Measurements from ENCODE around the gene LARGE1. TPM values are rescaled to one million over a fixed set of nuclear protein-coding genes. Genes with fewer than 3 reads are reported as not detected.
"Not testable (repeated sequence)": the region's sequence is repeated elsewhere in the genome, so short reads cannot be mapped to it uniquely, and the experiment has no call there.

The LARGE1 gene
- total RNA-seq, 1 donor from 2014 or later, result 0.89 TPM

- intact Hi-C loops (cut with micrococcal nuclease), result no loop called here
- H3K4me1 Mint-ChIP-seq (ENCODE audit: low read depth), result peaks cover 3% of the 10 kb centered on the region
- H3K36me3 Mint-ChIP-seq (ENCODE audit: low read depth), result no peaks in the 10 kb centered on the region
- no peak for DNase-seq (ENCODE audit: low spot score)
- H3K27me3 Mint-ChIP-seq (ENCODE audit: low read depth), result no peaks in the 10 kb centered on the region
- no peak overlapping the region for H3K27ac Mint-ChIP-seq
- peaks cover 17% of the 10 kb centered on the region for H3K9me3 Mint-ChIP-seq
- H3K4me3 Mint-ChIP-seq (ENCODE audit: low read depth), result no peak overlapping the region
Measured at GRCh38 chr22:33569018-33569417, 351.3 kb downstream of the LARGE1 start.

- DNase-seq (ENCODE audit: low spot score); H3K36me3 Mint-ChIP-seq (ENCODE audit: low read depth); H3K4me3 Mint-ChIP-seq (ENCODE audit: low read depth); H3K4me1 Mint-ChIP-seq (ENCODE audit: low read depth); H3K27ac Mint-ChIP-seq; H3K27me3 Mint-ChIP-seq (ENCODE audit: low read depth); intact Hi-C loops (cut with micrococcal nuclease): not testable (repeated sequence)
- peaks cover 30% of the 10 kb centered on the region for H3K9me3 Mint-ChIP-seq
Measured at GRCh38 chr22:33566495-33566894, 353.8 kb downstream of the LARGE1 start.

- H3K9me3 Mint-ChIP-seq, result peaks cover 30% of the 10 kb centered on the region
- no peak overlapping the region for H3K27ac Mint-ChIP-seq
- DNase-seq (ENCODE audit: low spot score), result no peak
- no peaks in the 10 kb centered on the region for H3K27me3 Mint-ChIP-seq (ENCODE audit: low read depth)
- intact Hi-C loops (cut with micrococcal nuclease), result no loop called here
- no peaks in the 10 kb centered on the region for H3K36me3 Mint-ChIP-seq (ENCODE audit: low read depth)
- H3K4me1 Mint-ChIP-seq (ENCODE audit: low read depth), result peaks cover 3% of the 10 kb centered on the region
- no peak overlapping the region for H3K4me3 Mint-ChIP-seq (ENCODE audit: low read depth)
Measured at GRCh38 chr22:33565580-33565995, 354.7 kb downstream of the LARGE1 start.

GRCh38 chr22:33564683-33565082 is 355.6 kb downstream of the LARGE1 start:
- no peak overlapping the region for H3K27ac Mint-ChIP-seq
- H3K36me3 Mint-ChIP-seq (ENCODE audit: low read depth), result no peaks in the 10 kb centered on the region
- H3K4me3 Mint-ChIP-seq (ENCODE audit: low read depth), result no peak overlapping the region
- no peak for DNase-seq (ENCODE audit: low spot score)
- H3K27me3 Mint-ChIP-seq (ENCODE audit: low read depth), result no peaks in the 10 kb centered on the region
- H3K4me1 Mint-ChIP-seq (ENCODE audit: low read depth), result peaks cover 3% of the 10 kb centered on the region
- peaks cover 33% of the 10 kb centered on the region for H3K9me3 Mint-ChIP-seq
- intact Hi-C loops (cut with micrococcal nuclease), result no loop called here

- no peak for DNase-seq (ENCODE audit: low spot score)
- intact Hi-C loops (cut with micrococcal nuclease), result no loop called here
- H3K27ac Mint-ChIP-seq, result no peak overlapping the region
- H3K4me3 Mint-ChIP-seq (ENCODE audit: low read depth), result no peak overlapping the region
- H3K27me3 Mint-ChIP-seq (ENCODE audit: low read depth), result no peaks in the 10 kb centered on the region
- H3K4me1 Mint-ChIP-seq (ENCODE audit: low read depth), result peaks cover 3% of the 10 kb centered on the region
- peaks cover 34% of the 10 kb centered on the region for H3K9me3 Mint-ChIP-seq
- no peaks in the 10 kb centered on the region for H3K36me3 Mint-ChIP-seq (ENCODE audit: low read depth)
Measured at GRCh38 chr22:33563220-33563964, 356.9 kb downstream of the LARGE1 start.

GRCh38 chr22:33562501-33562900 is 357.8 kb downstream of the LARGE1 start:
- DNase-seq (ENCODE audit: low spot score), result no peak
- H3K9me3 Mint-ChIP-seq, result peaks cover 35% of the 10 kb centered on the region
- no peaks in the 10 kb centered on the region for H3K27me3 Mint-ChIP-seq (ENCODE audit: low read depth)
- no peak overlapping the region for H3K4me3 Mint-ChIP-seq (ENCODE audit: low read depth)
- H3K36me3 Mint-ChIP-seq (ENCODE audit: low read depth), result no peaks in the 10 kb centered on the region
- intact Hi-C loops (cut with micrococcal nuclease), result no loop called here
- peaks cover 1% of the 10 kb centered on the region for H3K4me1 Mint-ChIP-seq (ENCODE audit: low read depth)
- no peak overlapping the region for H3K27ac Mint-ChIP-seq

- Mint-ChIP-seq H3K4me1 (ENCODE audit: low read depth) (peaks cover 1% of the 10 kb centered on the region), H3K27me3 (ENCODE audit: low read depth) (no peaks in the 10 kb centered on the region), H3K27ac (no peak overlapping the region), H3K9me3 (peaks cover 31% of the 10 kb centered on the region), H3K4me3 (ENCODE audit: low read depth) (no peak overlapping the region), H3K36me3 (ENCODE audit: low read depth) (no peaks in the 10 kb centered on the region)
- DNase-seq (ENCODE audit: low spot score), result no peak
- intact Hi-C loops (cut with micrococcal nuclease), result no loop called here
Measured at GRCh38 chr22:33561149-33561807, 359.0 kb downstream of the LARGE1 start.

GRCh38 chr22:33557836-33558235 is 362.4 kb downstream of the LARGE1 start:
- H3K4me3 Mint-ChIP-seq (ENCODE audit: low read depth), result no peak overlapping the region
- no peaks in the 10 kb centered on the region for H3K36me3 Mint-ChIP-seq (ENCODE audit: low read depth)
- peaks cover 4% of the 10 kb centered on the region for H3K4me1 Mint-ChIP-seq (ENCODE audit: low read depth)
- no peak overlapping the region for H3K27ac Mint-ChIP-seq
- no peaks in the 10 kb centered on the region for H3K27me3 Mint-ChIP-seq (ENCODE audit: low read depth)
- intact Hi-C loops (cut with micrococcal nuclease), result no loop called here
- no peak for DNase-seq (ENCODE audit: low spot score)
- peaks cover 26% of the 10 kb centered on the region for H3K9me3 Mint-ChIP-seq

GRCh38 chr22:33555814-33556522 is 364.3 kb downstream of the LARGE1 start:
- Mint-ChIP-seq H3K4me3 (ENCODE audit: low read depth) (no peak overlapping the region), H3K27me3 (ENCODE audit: low read depth) (no peaks in the 10 kb centered on the region), H3K9me3 (peaks cover 23% of the 10 kb centered on the region), H3K36me3 (ENCODE audit: low read depth) (no peaks in the 10 kb centered on the region), H3K27ac (no peak overlapping the region), H3K4me1 (ENCODE audit: low read depth) (peaks cover 4% of the 10 kb centered on the region)
- intact Hi-C loops (cut with micrococcal nuclease), result no loop called here
- no peak for DNase-seq (ENCODE audit: low spot score)

- H3K36me3 Mint-ChIP-seq (ENCODE audit: low read depth), result no peaks in the 10 kb centered on the region
- DNase-seq (ENCODE audit: low spot score), result no peak
- intact Hi-C loops (cut with micrococcal nuclease), result no loop called here
- no peaks in the 10 kb centered on the region for H3K27me3 Mint-ChIP-seq (ENCODE audit: low read depth)
- H3K9me3 Mint-ChIP-seq, result peaks cover 35% of the 10 kb centered on the region
- peaks cover 4% of the 10 kb centered on the region for H3K4me1 Mint-ChIP-seq (ENCODE audit: low read depth)
- H3K27ac Mint-ChIP-seq, result no peak overlapping the region
- H3K4me3 Mint-ChIP-seq (ENCODE audit: low read depth), result no peak overlapping the region
Measured at GRCh38 chr22:33553493-33553892, 366.8 kb downstream of the LARGE1 start.

GRCh38 chr22:33544707-33545106 is 375.6 kb downstream of the LARGE1 start:
- Mint-ChIP-seq H3K9me3 (peaks cover 13% of the 10 kb centered on the region), H3K27ac (no peak overlapping the region), H3K36me3 (ENCODE audit: low read depth) (no peaks in the 10 kb centered on the region), H3K4me1 (ENCODE audit: low read depth) (peaks cover 2% of the 10 kb centered on the region), H3K27me3 (ENCODE audit: low read depth) (no peaks in the 10 kb centered on the region), H3K4me3 (ENCODE audit: low read depth) (no peak overlapping the region)
- intact Hi-C loops (cut with micrococcal nuclease), result no loop called here
- no peak for DNase-seq (ENCODE audit: low spot score)

GRCh38 chr22:33542722-33543121 is 377.6 kb downstream of the LARGE1 start:
- no peak overlapping the region for H3K27ac Mint-ChIP-seq
- DNase-seq (ENCODE audit: low spot score), result no peak
- no peak overlapping the region for H3K4me3 Mint-ChIP-seq (ENCODE audit: low read depth)
- intact Hi-C loops (cut with micrococcal nuclease), result no loop called here
- peaks cover 2% of the 10 kb centered on the region for H3K4me1 Mint-ChIP-seq (ENCODE audit: low read depth)
- peaks cover 16% of the 10 kb centered on the region for H3K9me3 Mint-ChIP-seq
- H3K36me3 Mint-ChIP-seq (ENCODE audit: low read depth), result no peaks in the 10 kb centered on the region
- no peaks in the 10 kb centered on the region for H3K27me3 Mint-ChIP-seq (ENCODE audit: low read depth)

- H3K27ac Mint-ChIP-seq, result no peak overlapping the region
- H3K4me1 Mint-ChIP-seq (ENCODE audit: low read depth), result peaks cover 2% of the 10 kb centered on the region
- intact Hi-C loops (cut with micrococcal nuclease), result no loop called here
- no peak overlapping the region for H3K4me3 Mint-ChIP-seq (ENCODE audit: low read depth)
- H3K9me3 Mint-ChIP-seq, result peaks cover 16% of the 10 kb centered on the region
- no peaks in the 10 kb centered on the region for H3K27me3 Mint-ChIP-seq (ENCODE audit: low read depth)
- no peak for DNase-seq (ENCODE audit: low spot score)
- no peaks in the 10 kb centered on the region for H3K36me3 Mint-ChIP-seq (ENCODE audit: low read depth)
Measured at GRCh38 chr22:33542153-33542552, 378.1 kb downstream of the LARGE1 start.
